Peyer's patch (tissue), 4 donors: Measurements from ENCODE around the gene AKR1C4. TPM values are rescaled to one million over a fixed set of nuclear protein-coding genes. Genes with fewer than 3 reads are reported as not detected.
"Not testable (repeated sequence)": the region's sequence is repeated elsewhere in the genome, so short reads cannot be mapped to it uniquely, and the experiment has no call there.

ENCODE experiments used
- DNase-seq, 3 donors: peaks; one replicate each; pipeline ENCODE4 v3.0.0-alpha.2; 2017 to 2019
- H3K27ac ChIP-seq, 4 donors: fragments of 200-600 bp; sonication (generic); one replicate each; pipeline ENCODE4 v1.5.1; 2016 to 2019
- H3K27me3 ChIP-seq, 2 donors: fragments of 200-600 bp; sonication (generic); one replicate each; pipeline ENCODE4 v1.5.1; 2019
- H3K36me3 ChIP-seq, 3 donors: fragments of 200-600 bp; sonication (generic); one replicate each; pipeline ENCODE4 v1.5.1; 2016 to 2019
- H3K4me1 ChIP-seq, 4 donors: fragments of 200-600 bp; sonication (generic); one replicate each; pipeline ENCODE4 v1.5.1; 2016 to 2019
- H3K4me3 ChIP-seq, 4 donors: fragments of 200-600 bp; sonication (generic); 1 replicate in 3 of 4; 2 replicates in 1 of 4; pipeline ENCODE4 v1.5.1; 2016 to 2019; ENCODE audit warnings: mild to moderate bottlenecking in 1 of 4
- H3K9me3 ChIP-seq, 4 donors: fragments of 200-600 bp; sonication (generic); one replicate each; pipeline ENCODE4 v1.5.1; 2016 to 2019; ENCODE audit warnings: mild to moderate bottlenecking in 1 of 4
- POLR2A ChIP-seq, 2 donors: fragments of 450-650 bp; IDR thresholded peaks; one replicate each; pipeline ENCODE4 v1.5.1; 2017; ENCODE audit warnings: antibody characterized with exemption in 2 of 2, mild to moderate bottlenecking in 2 of 2, moderate library complexity in 2 of 2
- total RNA-seq, 4 donors: library from RNA; depleted of rRNA; stranded (reverse); fragments of >200 nt; gene quantifications; one replicate each; pipeline ENCODE4 v1.1.0, GENCODE V29; 2016
- TF ChIP-seq, protein P1 (sequence below), 6 experiments: fragments of 450-650 bp in 4 of 6; fragments of 200-600 bp in 2 of 6; sonication (generic) in 1 of 6; IDR thresholded peaks; one replicate each; pipeline ENCODE4 v1.5.1; 2017 to 2019; ENCODE audit warnings: antibody characterized with exemption in 6 of 6, mild to moderate bottlenecking in 3 of 6, moderate library complexity in 1 of 6

Gene AKR1C4
- total RNA-seq, 4 donors from 2014 or later = 1.1 TPM; not detected in 3

GRCh38 chr10:5168897-5169420, 27.7 kb upstream of the AKR1C4 start:
- Histone ChIP-seq H3K4me3 (no peak overlapping the region), H3K9me3 (peaks cover 0 to 22% (median 0%) of the 10 kb centered on the region in 4 donors)
- no peak for TF ChIP-seq POLR2A (IDR thresholded peaks at IDR 0.05)
- TF ChIP-seq, protein P1, sequence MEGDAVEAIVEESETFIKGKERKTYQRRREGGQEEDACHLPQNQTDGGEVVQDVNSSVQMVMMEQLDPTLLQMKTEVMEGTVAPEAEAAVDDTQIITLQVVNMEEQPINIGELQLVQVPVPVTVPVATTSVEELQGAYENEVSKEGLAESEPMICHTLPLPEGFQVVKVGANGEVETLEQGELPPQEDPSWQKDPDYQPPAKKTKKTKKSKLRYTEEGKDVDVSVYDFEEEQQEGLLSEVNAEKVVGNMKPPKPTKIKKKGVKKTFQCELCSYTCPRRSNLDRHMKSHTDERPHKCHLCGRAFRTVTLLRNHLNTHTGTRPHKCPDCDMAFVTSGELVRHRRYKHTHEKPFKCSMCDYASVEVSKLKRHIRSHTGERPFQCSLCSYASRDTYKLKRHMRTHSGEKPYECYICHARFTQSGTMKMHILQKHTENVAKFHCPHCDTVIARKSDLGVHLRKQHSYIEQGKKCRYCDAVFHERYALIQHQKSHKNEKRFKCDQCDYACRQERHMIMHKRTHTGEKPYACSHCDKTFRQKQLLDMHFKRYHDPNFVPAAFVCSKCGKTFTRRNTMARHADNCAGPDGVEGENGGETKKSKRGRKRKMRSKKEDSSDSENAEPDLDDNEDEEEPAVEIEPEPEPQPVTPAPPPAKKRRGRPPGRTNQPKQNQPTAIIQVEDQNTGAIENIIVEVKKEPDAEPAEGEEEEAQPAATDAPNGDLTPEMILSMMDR (IDR thresholded peaks at IDR 0.05) = no peak

DNA sequence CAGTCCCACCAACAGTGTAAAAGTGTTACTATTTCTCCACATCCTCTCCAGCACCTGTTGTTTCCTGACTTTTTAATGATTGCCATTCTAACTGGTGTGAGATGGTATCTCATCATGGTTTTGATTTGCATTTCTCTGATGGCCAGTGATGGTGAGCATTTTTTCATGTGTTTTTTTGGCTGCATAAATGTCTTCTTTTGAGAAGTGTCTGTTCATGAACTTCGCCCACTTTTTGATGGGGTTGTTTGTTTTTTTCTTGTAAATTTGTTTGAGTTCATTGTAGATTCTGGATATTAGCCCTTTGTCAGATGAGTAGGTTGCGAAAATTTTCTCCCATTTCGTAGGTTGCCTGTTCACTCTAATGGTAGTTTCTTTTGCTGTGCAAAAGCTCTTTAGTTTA, 21.1 kb upstream of the AKR1C4 start:
- not testable (repeated sequence) for H3K27me3 ChIP-seq, H3K4me1 ChIP-seq, H3K27ac ChIP-seq, H3K9me3 ChIP-seq, H3K36me3 ChIP-seq, DNase-seq, H3K4me3 ChIP-seq

More at GRCh38 chr10:5168897-5169420, 27.7 kb upstream of the AKR1C4 start:
- Histone ChIP-seq H3K4me1 (no peaks in the 10 kb centered on the region), H3K36me3 (no peaks in the 10 kb centered on the region), H3K27ac (no peak overlapping the region), H3K27me3 (no peaks in the 10 kb centered on the region)
- DNase-seq = no peak

DNA sequence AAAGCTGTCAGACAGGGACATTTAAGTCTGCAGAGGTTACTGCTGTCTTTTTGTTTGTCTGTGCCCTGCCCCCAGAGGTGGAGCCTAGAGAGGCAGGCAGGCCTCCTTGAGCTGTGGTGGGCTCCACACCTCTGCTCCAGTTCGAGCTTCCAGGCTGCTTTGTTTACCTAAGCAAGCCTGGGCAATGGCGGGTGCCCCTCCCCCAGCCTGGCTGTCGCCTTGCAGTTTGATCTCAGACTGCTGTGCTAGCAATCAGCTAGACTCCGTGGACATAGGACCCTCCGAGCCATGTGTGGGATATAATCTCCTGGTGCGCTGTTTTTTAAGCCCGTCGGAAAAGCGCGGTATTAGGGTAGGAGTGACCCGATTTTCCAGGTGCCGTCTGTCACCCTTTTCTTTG, 16.1 kb upstream of the AKR1C4 start:
- H3K27me3 ChIP-seq, H3K36me3 ChIP-seq, DNase-seq, H3K27ac ChIP-seq, H3K9me3 ChIP-seq, H3K4me3 ChIP-seq, H3K4me1 ChIP-seq: not testable (repeated sequence)

DNA sequence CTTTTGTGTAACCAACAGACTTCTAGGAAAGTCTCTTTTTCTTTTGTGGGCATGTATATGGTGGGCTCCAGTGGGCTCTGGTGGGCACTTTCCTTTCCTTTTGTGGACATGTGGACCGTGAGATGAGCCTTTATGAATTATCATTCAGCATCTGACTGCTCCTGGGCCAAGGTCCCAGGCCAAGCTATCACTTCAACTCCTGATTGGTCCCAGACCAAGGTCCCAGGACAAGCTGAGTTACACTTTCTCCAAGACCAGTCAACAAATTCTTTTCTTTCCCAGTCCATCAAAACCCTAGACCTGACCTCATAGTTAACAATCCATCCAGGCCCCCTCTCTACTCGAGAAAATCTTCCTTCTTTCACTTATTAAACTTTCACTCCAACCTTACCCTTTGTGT, 12.7 kb upstream of the AKR1C4 start:
- Histone ChIP-seq H3K4me1 (no peaks in the 10 kb centered on the region), H3K27me3 (no peaks in the 10 kb centered on the region), H3K36me3 (no peaks in the 10 kb centered on the region), H3K9me3 (no peaks in the 10 kb centered on the region), H3K4me3 (no peak overlapping the region), H3K27ac (no peak overlapping the region)
- no peak for TF ChIP-seq POLR2A (IDR thresholded peaks at IDR 0.05)
- TF ChIP-seq, protein P1 (IDR thresholded peaks at IDR 0.05) = no peak
- no peak for DNase-seq

- no peaks in the 10 kb centered on the region for H3K4me1 ChIP-seq
- no peak within 1 kb of the TSS for H3K27ac ChIP-seq
- no peaks in the 10 kb centered on the region for H3K36me3 ChIP-seq
- no peak for DNase-seq
- H3K4me3 ChIP-seq = no peak within 1 kb of the TSS
- H3K27me3 ChIP-seq = no peaks in the 10 kb centered on the region
- no peaks in the 10 kb centered on the region for H3K9me3 ChIP-seq
- TF ChIP-seq, protein P1 (IDR thresholded peaks at IDR 0.05) = no peak
Measured at GRCh38 chr10:5184987-5185775, 11.5 kb upstream of the AKR1C4 start, which contains the start of gene AKR1C8. Gene AKR1C8, minus strand, starts transcription at chr10:5185150. Its CDS starts 46 bp downstream, at chr10:5185104.

DNA sequence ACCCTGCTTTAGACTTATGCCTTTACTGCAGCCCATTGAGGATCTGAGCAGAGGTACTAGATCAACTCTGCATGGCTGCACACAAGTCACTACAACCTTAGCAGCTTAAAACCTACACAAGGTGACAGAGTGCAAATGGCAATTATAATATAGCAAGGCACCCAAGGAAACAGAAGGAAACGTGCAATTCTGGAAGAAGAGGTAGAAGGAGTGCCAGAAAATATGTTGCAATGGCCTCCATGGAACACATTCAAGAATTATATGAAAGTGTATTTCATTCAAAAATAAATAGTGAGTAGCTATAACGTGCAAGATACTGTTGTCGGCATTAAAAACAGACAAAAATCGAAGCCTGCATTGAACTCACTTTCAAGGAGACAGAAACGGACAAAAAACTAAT, 8.8 kb upstream of the AKR1C4 start:
- Histone ChIP-seq H3K9me3 (no peaks in the 10 kb centered on the region), H3K4me1 (no peaks in the 10 kb centered on the region), H3K36me3 (no peaks in the 10 kb centered on the region), H3K27ac (no peak overlapping the region), H3K27me3 (no peaks in the 10 kb centered on the region), H3K4me3 (no peak overlapping the region)
- no peak for DNase-seq
- TF ChIP-seq, protein P1 (IDR thresholded peaks at IDR 0.05) = no peak
- no peak for TF ChIP-seq POLR2A (IDR thresholded peaks at IDR 0.05)
